ENCODE results near the gene SLC38A6.
A peak's percentile ranks its signal among the peaks of the same experiment; 100 is the strongest.

SLC38A6 gene

GRCh38 chr14:60977847-60978246, 3.2 kb upstream of the SLC38A6 start:
- DNase-seq (ENCODE audit: low read depth) = no peak

- DNase-seq (ENCODE audit: low read depth) = peak; percentile 85
Observed at GRCh38 chr14:60981633-60982455, 799 bp downstream of the SLC38A6 start.

GRCh38 chr14:60984196-60984595, 3.2 kb downstream of the SLC38A6 start:
- DNase-seq (ENCODE audit: low read depth) = no peak

- DNase-seq (ENCODE audit: low read depth) = no peak
Observed at GRCh38 chr14:60986500-60986899, 5.5 kb downstream of the SLC38A6 start.

GRCh38 chr14:60989599-60989998, 8.6 kb downstream of the SLC38A6 start:
- DNase-seq (ENCODE audit: low read depth) = peak; percentile 72

- DNase-seq (ENCODE audit: low read depth) = no peak
Observed at GRCh38 chr14:60998617-60999016, 17.6 kb downstream of the SLC38A6 start.

GRCh38 chr14:60999536-60999935, 18.5 kb downstream of the SLC38A6 start:
- DNase-seq (ENCODE audit: low read depth) = no peak

- DNase-seq (ENCODE audit: low read depth) = peak; percentile 65
Observed at GRCh38 chr14:61003571-61003970, 22.5 kb downstream of the SLC38A6 start.

GRCh38 chr14:61019537-61019936, 38.5 kb downstream of the SLC38A6 start:
- no peak for DNase-seq (ENCODE audit: low read depth)

- peak; percentile 79 for DNase-seq (ENCODE audit: low read depth)
Observed at GRCh38 chr14:61025251-61026223, 44.5 kb downstream of the SLC38A6 start.

- no peak for DNase-seq (ENCODE audit: low read depth)
Observed at GRCh38 chr14:61026526-61026925, 45.5 kb downstream of the SLC38A6 start.

GRCh38 chr14:61031026-61031425, 50.0 kb downstream of the SLC38A6 start:
- no peak for DNase-seq (ENCODE audit: low read depth)

- peak; percentile 74 for DNase-seq (ENCODE audit: low read depth)
Observed at GRCh38 chr14:61033054-61033453, 52.0 kb downstream of the SLC38A6 start.

- DNase-seq (ENCODE audit: low read depth) = no peak
Observed at GRCh38 chr14:61033855-61034254, 52.8 kb downstream of the SLC38A6 start.

- DNase-seq (ENCODE audit: low read depth) = no peak
Observed at GRCh38 chr14:61034416-61035120, 53.5 kb downstream of the SLC38A6 start.

- DNase-seq (ENCODE audit: low read depth) = no peak
Observed at GRCh38 chr14:61037215-61037614, 56.2 kb downstream of the SLC38A6 start.

GRCh38 chr14:61041704-61042103, 60.7 kb downstream of the SLC38A6 start:
- DNase-seq (ENCODE audit: low read depth) = no peak

- DNase-seq (ENCODE audit: low read depth) = no peak
Observed at GRCh38 chr14:61042220-61042619, 61.2 kb downstream of the SLC38A6 start.

GRCh38 chr14:61043506-61043905, 62.5 kb downstream of the SLC38A6 start:
- no peak for DNase-seq (ENCODE audit: low read depth)

GRCh38 chr14:61047021-61047420, 66.0 kb downstream of the SLC38A6 start:
- no peak for DNase-seq (ENCODE audit: low read depth)

GRCh38 chr14:61048640-61049039, 67.6 kb downstream of the SLC38A6 start:
- DNase-seq (ENCODE audit: low read depth) = peak; percentile 18

GRCh38 chr14:61050417-61050816, 69.4 kb downstream of the SLC38A6 start:
- DNase-seq (ENCODE audit: low read depth) = no peak
